Epithelial cell of prostate (primary cell): ENCODE results near the gene NME4.
"Not testable (repeated sequence)": the region's sequence is repeated elsewhere in the genome, so short reads cannot be mapped to it uniquely, and the experiment has no call there.

ENCODE experiments used
- DNase-seq: peaks from one replicate; pipeline ENCODE4 v3.0.0-alpha.2; 2011; ENCODE audit warnings: low read depth, low spot score
- H3K27ac ChIP-seq: fragments of 450-650 bp; 2 replicates; pipeline ENCODE4 v1.5.1; 2017; ENCODE audit warnings: mild to moderate bottlenecking

The NME4 gene

GRCh38 chr16:375927-376816 lies 20.8 kb upstream of the NME4 start:
- no peak for DNase-seq
- H3K27ac ChIP-seq = no peak overlapping the region

DNA sequence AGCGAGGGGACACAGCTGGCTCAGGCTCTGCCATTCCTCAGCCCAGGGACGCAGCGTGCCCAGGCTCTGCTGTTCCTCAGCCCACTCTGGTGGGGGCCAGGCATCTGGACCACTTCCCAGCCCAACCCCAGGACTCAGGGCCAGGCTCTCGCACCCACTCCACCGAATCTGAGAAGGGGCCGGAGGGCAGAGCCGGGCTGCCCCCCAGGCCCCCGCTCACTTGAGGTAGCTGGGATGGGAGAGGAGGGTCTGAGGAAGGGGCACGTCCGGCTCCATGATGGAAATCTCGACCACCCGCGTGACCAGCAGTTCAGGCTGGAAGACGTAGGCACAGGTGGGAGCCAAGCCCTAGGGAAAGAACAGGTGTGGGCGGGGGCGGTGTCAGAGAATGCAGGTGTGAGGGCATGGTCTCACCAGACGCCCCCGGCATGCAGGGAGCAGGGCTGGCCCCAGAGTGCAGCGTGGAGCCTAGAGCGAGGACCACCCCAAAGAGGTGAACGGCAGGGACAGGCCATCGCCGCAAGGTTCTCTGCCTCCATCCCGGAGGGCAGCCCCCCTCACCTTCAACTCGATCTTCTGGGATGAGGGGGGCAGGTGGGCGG lies 20.1 kb upstream of the NME4 start:
- no peak for DNase-seq
- no peak overlapping the region for H3K27ac ChIP-seq

GRCh38 chr16:377419-377951 lies 19.5 kb upstream of the NME4 start:
- DNase-seq = no peak
- no peak overlapping the region for H3K27ac ChIP-seq

GRCh38 chr16:378113-378820 lies 18.7 kb upstream of the NME4 start:
- not testable (repeated sequence) for H3K27ac ChIP-seq, DNase-seq

DNA sequence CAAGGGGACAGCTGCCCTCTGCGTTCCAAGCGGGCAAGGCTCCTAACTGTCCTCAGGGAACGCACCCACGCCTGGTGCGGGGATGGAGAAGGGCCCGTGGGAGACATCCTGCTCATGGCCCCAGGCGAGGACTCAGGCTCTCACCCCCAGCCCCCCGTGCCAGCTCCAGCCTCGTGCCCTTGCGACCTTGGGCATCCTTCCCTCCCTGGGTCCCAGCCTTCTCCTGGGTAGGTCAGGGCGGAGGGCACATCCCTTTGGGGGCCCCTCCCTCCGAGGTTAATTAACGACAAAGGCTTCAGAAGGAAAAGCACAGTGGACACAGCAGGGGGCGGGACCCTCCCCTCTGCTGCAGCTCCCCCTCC lies 18.2 kb upstream of the NME4 start:
- H3K27ac ChIP-seq = no peak overlapping the region

DNA sequence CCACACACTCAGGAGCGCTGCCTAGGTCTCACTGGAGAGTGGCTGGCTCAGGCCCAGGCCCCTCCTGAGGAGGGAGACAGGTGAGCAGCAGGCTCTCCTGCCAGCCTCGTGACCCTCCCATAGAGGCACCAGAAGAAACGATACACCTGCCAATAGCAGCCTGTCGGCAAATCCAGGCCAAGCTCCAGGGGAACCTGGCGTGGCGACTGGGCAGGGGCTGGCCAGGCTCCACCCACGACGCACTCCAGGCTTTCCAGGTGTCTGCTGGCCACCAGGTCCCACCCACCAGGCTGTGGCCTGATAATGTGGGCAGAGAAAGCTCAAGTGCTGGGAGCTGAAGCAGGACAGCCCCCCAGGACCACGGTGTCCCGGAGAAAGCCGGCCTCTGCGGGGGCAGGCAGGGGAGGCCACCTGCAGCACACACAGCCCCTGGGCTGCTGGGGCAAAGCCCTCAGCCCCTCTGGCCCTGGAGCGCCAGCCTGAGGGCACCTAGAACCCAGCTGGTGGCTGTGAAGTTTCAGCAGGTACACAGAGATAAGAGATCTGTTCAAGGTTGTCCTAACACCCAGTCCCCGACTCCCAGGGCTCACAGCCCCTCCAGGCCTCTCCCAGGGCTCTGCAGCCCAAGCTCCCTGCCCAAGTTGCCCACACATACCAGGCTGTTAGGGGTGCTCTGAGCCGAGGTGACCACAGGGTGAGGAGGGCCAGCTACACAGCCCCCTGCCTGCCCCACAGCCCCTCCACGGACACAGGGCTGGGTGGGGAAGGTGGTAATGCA lies 17.6 kb upstream of the NME4 start:
- no peak for DNase-seq
- no peak overlapping the region for H3K27ac ChIP-seq

More for the DNA sequence above, 18.2 kb upstream of the NME4 start:
- no peak for DNase-seq

DNA sequence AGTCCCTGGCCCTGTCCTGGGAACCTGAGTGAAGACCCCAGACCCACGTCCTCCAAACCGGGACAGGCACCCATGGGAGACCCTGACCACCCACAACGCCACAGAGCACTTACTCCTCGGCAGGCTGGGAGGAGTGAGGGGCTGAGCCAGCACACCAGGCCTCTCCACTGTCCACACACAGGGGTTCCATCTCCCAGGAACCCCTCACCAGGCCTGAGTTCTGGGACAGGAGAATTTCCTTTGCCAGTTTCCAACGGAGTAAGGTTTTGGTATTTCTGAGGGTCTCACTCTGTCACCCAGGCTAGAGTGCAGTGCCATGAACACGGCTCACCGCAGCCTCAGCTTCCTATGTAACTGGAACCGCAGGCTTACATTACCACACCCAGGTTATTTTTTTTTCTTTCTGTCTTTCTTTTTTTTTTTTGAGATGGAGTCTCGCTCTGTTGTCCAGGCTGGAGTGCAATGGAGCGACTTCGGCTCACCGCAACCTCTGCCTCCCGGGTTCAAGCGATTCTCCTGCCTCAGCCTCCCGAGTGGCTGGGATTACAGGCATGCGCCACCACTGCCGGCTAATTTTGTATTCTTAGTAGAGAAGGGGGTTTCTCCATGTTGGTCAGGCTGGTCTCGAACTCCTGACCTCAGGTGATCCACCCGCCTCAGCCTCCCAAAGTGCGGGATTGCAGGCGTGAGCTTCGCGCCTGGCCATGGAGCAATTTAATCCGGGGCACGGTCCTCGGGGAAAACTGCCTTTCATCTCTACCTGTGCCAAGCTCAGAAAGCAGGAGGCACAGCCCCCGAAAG lies 16.8 kb upstream of the NME4 start:
- no peak for DNase-seq
- no peak overlapping the region for H3K27ac ChIP-seq

- DNase-seq = no peak
- H3K27ac ChIP-seq = no peak overlapping the region
These were observed 16.3 kb upstream of the NME4 start for GRCh38 chr16:380762-381011.

- peak overlapping the region; percentile 51 for H3K27ac ChIP-seq
- DNase-seq = no peak
These were observed 15.8 kb upstream of the NME4 start for GRCh38 chr16:381012-381788.

DNA sequence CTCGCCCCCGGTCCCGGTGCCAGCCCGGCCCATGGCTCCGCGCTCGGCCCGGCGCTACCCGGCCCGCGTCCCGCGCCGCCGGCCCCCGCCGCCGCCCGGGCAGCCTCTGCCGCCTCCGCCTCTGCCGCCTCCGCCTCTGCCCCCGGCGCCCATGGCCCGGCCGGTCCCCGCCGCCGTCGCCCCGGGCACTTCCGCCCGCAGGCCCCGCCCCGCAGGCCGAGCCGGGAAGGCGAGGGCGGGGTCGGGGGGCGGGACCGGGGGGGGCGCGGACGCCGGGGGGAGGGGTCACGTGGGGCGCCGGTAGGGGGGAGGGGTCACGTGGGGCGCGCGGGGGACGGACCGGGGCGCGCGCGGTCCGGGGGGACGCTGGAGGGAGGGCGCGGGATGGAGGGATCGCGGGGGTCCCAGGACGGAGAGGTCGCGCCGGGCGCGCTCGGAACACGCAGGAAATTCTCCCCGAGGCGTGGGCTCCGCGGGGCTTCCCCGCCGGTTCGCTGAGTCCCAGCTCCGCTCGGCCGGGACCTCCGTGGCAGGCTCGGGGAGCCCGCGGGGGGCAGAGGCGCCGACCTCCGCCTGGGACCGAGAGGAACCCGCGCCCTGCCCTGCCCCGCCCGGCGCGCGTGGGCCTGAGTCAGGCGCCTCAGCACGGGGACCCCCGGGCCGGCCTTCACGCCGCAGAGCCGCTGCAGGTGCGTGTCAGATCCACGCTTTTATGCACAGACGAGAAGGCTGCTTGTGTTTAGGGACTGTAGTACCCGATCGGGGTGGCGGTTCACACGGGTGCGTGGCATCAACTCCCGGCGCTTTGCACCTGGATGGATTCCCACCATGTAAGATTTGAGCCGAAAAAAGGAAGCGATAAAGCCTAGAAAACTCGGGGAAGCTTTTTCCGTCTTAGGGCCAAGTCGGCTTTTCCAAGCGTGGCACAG lies 14.9 kb upstream of the NME4 start, which contains the start of gene PGAP6:
TSS of gene PGAP6 (minus strand) at position 190 of the 929 bp plus-strand sequence. CDS start at position 33, 157 bp downstream.
- peak within 1 kb of the TSS; percentile 51 for H3K27ac ChIP-seq
- no peak for DNase-seq

DNA sequence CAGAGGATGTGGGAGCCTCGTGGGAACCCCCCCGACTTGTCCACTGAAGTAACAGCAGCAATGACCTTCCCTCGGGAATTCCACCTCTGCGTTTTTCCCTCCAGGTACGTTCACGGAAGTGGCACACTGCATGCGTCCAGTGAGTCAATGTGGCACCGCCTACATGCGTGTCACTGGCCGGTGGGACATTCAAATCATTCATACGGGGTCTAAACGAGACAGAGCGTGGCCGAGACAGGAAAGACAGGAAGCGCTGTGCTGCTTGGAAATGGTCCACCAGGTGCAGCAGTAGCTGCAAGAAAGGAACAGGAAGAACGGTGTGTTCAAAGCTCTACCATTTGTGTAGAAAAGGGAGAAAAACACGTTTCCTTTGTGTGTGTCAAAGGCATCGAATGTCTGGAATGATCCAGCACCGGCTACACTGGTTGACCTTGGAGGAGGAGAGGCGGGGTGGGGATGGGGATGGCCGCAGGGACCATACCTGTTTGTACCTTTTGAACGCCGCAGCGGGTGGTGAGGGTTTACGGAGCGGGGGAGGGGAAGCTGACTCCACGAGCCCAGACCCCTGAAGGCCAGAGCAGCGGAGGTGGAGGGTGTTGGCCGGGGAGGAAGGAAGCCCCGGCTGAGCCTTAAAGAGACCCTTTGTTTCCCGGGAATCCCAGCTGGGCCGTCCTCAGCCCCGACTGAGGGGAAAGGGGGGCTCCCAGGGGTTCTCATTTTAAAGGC lies 13.5 kb upstream of the NME4 start:
- H3K27ac ChIP-seq = peak overlapping the region; percentile 51
- peak; percentile 34 for DNase-seq

GRCh38 chr16:386641-387156 lies 10.3 kb upstream of the NME4 start:
- H3K27ac ChIP-seq = no peak overlapping the region
- DNase-seq = no peak

GRCh38 chr16:387761-388666 lies 9.0 kb upstream of the NME4 start:
- not testable (repeated sequence) for DNase-seq, H3K27ac ChIP-seq

- DNase-seq = no peak
These were observed 7.6 kb upstream of the NME4 start for GRCh38 chr16:389352-389751.

DNA sequence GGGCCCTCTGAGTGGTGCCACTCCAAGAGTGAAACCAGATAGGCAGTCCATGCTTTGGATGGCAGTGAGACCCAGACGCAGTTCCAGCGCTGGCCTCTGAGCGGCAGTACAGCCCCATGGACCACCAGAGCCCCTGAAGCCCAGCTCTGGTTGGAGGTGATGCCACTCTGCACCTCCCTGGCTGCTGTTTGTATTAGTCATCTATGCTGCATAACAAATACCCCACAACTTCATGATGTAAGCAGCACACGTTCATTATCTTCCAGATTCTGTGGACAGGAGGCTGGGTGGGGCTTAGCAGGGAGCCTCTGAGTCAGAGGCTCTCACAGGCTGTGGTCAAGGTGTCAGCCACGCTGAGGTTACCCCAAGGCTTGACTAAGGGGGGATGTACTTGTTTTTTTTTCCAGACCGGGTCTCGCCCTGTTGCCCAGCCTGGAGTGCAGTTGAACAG lies 5.1 kb upstream of the NME4 start:
- no peak for DNase-seq

More at GRCh38 chr16:389352-389751, 7.6 kb upstream of the NME4 start:
- H3K27ac ChIP-seq = no peak overlapping the region

More for the DNA sequence above, 5.1 kb upstream of the NME4 start:
- H3K27ac ChIP-seq = no peak overlapping the region
